Osteoblast (primary cell): ENCODE measurements around the gene SULT4A1. TPM values are rescaled to one million over a fixed set of nuclear protein-coding genes. Genes with fewer than 3 reads are reported as not detected.
A peak's percentile ranks its signal among the peaks of the same experiment; 100 is the strongest.

Experiments used
- DNase-seq: peaks from one replicate; pipeline ENCODE4 v3.0.0; 2011; ENCODE audit warnings: low spot score, mixed read lengths; ENCODE audit not compliant: insufficient read length; ENCODE audit errors: missing footprints
- H2AFZ ChIP-seq: 2 replicates; pipeline ENCODE4 v1.6.0; 2011; ENCODE audit warnings: mild to moderate bottlenecking, low read length
- H3K27ac ChIP-seq: 2 replicates; pipeline ENCODE4 v1.5.1; 2011; ENCODE audit warnings: mild to moderate bottlenecking, low read depth, low read length, moderate library complexity
- H3K27me3 ChIP-seq: 2 replicates; pipeline ENCODE4 v1.6.0; 2012; ENCODE audit warnings: mild to moderate bottlenecking, control low read depth, inconsistent platforms, low read length, moderate library complexity; ENCODE audit not compliant: insufficient read depth
- H3K36me3 ChIP-seq: 2 replicates; pipeline ENCODE4 v1.5.1; 2011; ENCODE audit warnings: mild to moderate bottlenecking, low read length, control low read depth, moderate library complexity; ENCODE audit not compliant: insufficient read depth
- H3K4me1 ChIP-seq: 2 replicates; pipeline ENCODE4 v1.5.1; 2011; ENCODE audit warnings: mild to moderate bottlenecking, low read length, control low read depth, moderate library complexity; ENCODE audit not compliant: insufficient read depth
- H3K4me2 ChIP-seq: 2 replicates; pipeline ENCODE4 v1.6.0; 2011; ENCODE audit warnings: mild to moderate bottlenecking, low read length; ENCODE audit not compliant: insufficient read depth
- H3K4me3 ChIP-seq: fragments of 200-600 bp; sonication (generic); 3 replicates; pipeline ENCODE4 v1.5.1; 2012; ENCODE audit warnings: mild to moderate bottlenecking, low read length, inconsistent platforms; ENCODE audit not compliant: insufficient read depth
- H3K79me2 ChIP-seq: 2 replicates; pipeline ENCODE4 v1.6.0; 2012; ENCODE audit warnings: mild to moderate bottlenecking, low read length, control low read depth, inconsistent platforms; ENCODE audit not compliant: insufficient read depth
- H3K9me3 ChIP-seq: 2 replicates; pipeline ENCODE4 v1.5.1; 2011; ENCODE audit warnings: low read depth, low read length, control low read depth
- H4K20me1 ChIP-seq: 2 replicates; pipeline ENCODE4 v1.6.0; 2012; ENCODE audit warnings: mild to moderate bottlenecking, low read length, control low read depth; ENCODE audit not compliant: insufficient read depth
- total RNA-seq: library from RNA; depleted of rRNA; stranded (reverse); fragments of >200 nt; gene quantifications from 2 replicates; pipeline ENCODE4 v1.2.3, GENCODE V29; 2012
- TF ChIP-seq, protein P1 (sequence below): IDR thresholded peaks from 2 replicates; pipeline ENCODE4 v1.5.1; 2011; ENCODE audit warnings: mild to moderate bottlenecking, low read depth, low read length, moderate library complexity; ENCODE audit errors: extremely low read depth

The SULT4A1 gene
- total RNA-seq, 1 donor, result under 0.01 TPM

GRCh38 chr22:43900206-43900605 is 37.9 kb upstream of the SULT4A1 start:
- Histone ChIP-seq H3K4me1 (peaks cover 16% of the 10 kb centered on the region), H3K79me2 (no peaks in the 10 kb centered on the region), H3K27ac (no peak overlapping the region), H3K4me2 (no peak overlapping the region), H2AFZ (no peak overlapping the region), H3K4me3 (no peak overlapping the region), H3K27me3 (no peaks in the 10 kb centered on the region), H4K20me1 (no peaks in the 10 kb centered on the region), H3K36me3 (no peaks in the 10 kb centered on the region), H3K9me3 (no peaks in the 10 kb centered on the region)
- DNase-seq, result peak; percentile 37
- TF ChIP-seq, protein P1, sequence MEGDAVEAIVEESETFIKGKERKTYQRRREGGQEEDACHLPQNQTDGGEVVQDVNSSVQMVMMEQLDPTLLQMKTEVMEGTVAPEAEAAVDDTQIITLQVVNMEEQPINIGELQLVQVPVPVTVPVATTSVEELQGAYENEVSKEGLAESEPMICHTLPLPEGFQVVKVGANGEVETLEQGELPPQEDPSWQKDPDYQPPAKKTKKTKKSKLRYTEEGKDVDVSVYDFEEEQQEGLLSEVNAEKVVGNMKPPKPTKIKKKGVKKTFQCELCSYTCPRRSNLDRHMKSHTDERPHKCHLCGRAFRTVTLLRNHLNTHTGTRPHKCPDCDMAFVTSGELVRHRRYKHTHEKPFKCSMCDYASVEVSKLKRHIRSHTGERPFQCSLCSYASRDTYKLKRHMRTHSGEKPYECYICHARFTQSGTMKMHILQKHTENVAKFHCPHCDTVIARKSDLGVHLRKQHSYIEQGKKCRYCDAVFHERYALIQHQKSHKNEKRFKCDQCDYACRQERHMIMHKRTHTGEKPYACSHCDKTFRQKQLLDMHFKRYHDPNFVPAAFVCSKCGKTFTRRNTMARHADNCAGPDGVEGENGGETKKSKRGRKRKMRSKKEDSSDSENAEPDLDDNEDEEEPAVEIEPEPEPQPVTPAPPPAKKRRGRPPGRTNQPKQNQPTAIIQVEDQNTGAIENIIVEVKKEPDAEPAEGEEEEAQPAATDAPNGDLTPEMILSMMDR, result no peak

GRCh38 chr22:43897751-43898261 is 35.5 kb upstream of the SULT4A1 start:
- no peaks in the 10 kb centered on the region for H3K36me3 ChIP-seq
- H3K79me2 ChIP-seq, result no peaks in the 10 kb centered on the region
- H4K20me1 ChIP-seq, result no peaks in the 10 kb centered on the region
- DNase-seq, result peak; percentile 94
- peaks cover 16% of the 10 kb centered on the region for H3K4me1 ChIP-seq
- TF ChIP-seq, protein P1, result no peak
- no peak overlapping the region for H3K4me2 ChIP-seq
- H2AFZ ChIP-seq, result no peak overlapping the region
- H3K27me3 ChIP-seq, result peaks cover 10% of the 10 kb centered on the region
- H3K4me3 ChIP-seq, result no peak overlapping the region
- no peaks in the 10 kb centered on the region for H3K9me3 ChIP-seq
- peak overlapping the region; percentile 33 for H3K27ac ChIP-seq

GRCh38 chr22:43895986-43896645 is 33.8 kb upstream of the SULT4A1 start:
- Histone ChIP-seq H3K4me3 (no peak overlapping the region), H3K4me2 (no peak overlapping the region), H4K20me1 (no peaks in the 10 kb centered on the region), H3K9me3 (no peaks in the 10 kb centered on the region), H3K27me3 (peaks cover 25% of the 10 kb centered on the region), H2AFZ (no peak overlapping the region), H3K4me1 (peaks cover 9% of the 10 kb centered on the region), H3K27ac (no peak overlapping the region), H3K79me2 (no peaks in the 10 kb centered on the region), H3K36me3 (no peaks in the 10 kb centered on the region)
- TF ChIP-seq, protein P1, result no peak
- peak; percentile 78 for DNase-seq

GRCh38 chr22:43894122-43894521 is 31.8 kb upstream of the SULT4A1 start:
- no peaks in the 10 kb centered on the region for H3K9me3 ChIP-seq
- TF ChIP-seq, protein P1, result no peak
- H2AFZ ChIP-seq, result no peak overlapping the region
- H3K4me2 ChIP-seq, result no peak overlapping the region
- H3K4me1 ChIP-seq, result peaks cover 9% of the 10 kb centered on the region
- H3K4me3 ChIP-seq, result no peak overlapping the region
- no peaks in the 10 kb centered on the region for H3K79me2 ChIP-seq
- no peak overlapping the region for H3K27ac ChIP-seq
- DNase-seq, result peak; percentile 65
- H4K20me1 ChIP-seq, result no peaks in the 10 kb centered on the region
- peaks cover 36% of the 10 kb centered on the region for H3K27me3 ChIP-seq
- no peaks in the 10 kb centered on the region for H3K36me3 ChIP-seq
